K562 (cell line): Measurements from ENCODE around the gene CACNA2D3.

Experiments used
- FOXM1 ChIP-seq, 2 experiments: fragments of 450-650 bp in 1 of 2; sonication (generic) in 1 of 2; formaldehyde crosslinking in 1 of 2; IDR thresholded peaks; 2 replicates each; pipeline versions ENCODE4 v1.6.1 to v1.9.0; 2017 to 2022; ENCODE audit warnings: low read depth in 2 of 2, mild to moderate bottlenecking in 2 of 2, missing genetic modification reagents in 1 of 2, moderate library complexity in 1 of 2
- SAFB2 ChIP-seq: fragments of 200-400 bp; formaldehyde crosslinking; IDR thresholded peaks from 2 replicates; pipeline ENCODE4 v1.6.1; 2018; ENCODE audit warnings: borderline replicate concordance, low read length, low read depth, moderate library complexity; ENCODE audit not compliant: severe bottlenecking

DNA sequence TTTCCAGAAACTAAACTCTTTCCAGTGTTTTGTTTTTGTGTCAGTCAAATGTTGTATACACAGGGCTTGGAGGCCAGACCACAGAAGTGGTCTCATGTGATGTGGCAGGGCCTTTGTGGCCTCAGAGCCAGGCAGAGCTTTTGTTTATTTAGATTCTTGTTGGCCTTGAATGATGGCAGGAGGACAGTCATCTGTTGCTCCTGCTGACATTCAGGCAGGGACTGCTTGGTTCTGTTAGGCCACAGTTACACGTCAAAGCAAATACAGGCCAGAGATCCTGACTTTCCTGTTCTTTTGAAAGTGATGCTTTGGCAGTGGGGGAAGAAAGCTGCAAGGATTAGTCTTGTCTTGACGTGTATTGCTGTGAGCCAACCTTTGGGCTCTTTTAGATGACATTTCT lies 325.1 kb downstream of the CACNA2D3 start:
- TF ChIP-seq SAFB2 (no peak), FOXM1 (IDR thresholded peaks at IDR 0.05; ENCODE audit: low read depth) (no peak), FOXM1 (CRISPR knock-in tag; IDR thresholded peaks at IDR 0.05; ENCODE audit: low read depth) (no peak)
